ENCODE results near the gene PDE2A. TPM values are rescaled to one million over a fixed set of nuclear protein-coding genes. Genes with fewer than 3 reads are reported as not detected.

PDE2A gene
- total and polyA plus RNA-seq, 10 of the 15 experiments (the other 5 are each of a cell fraction or from before 2014, with no cell fraction given): 0.06 to 0.15 (median 0.11) TPM; not detected in 6

GRCh38 chr11:72551571-72551970 is 122.7 kb downstream of the PDE2A start (continued):
- TF ChIP-seq IKZF2 (IDR thresholded peaks at IDR 0.05) (no peak), IKZF1 (conservative IDR thresholded peaks at IDR 0.05) (no peak), HDAC6 (IDR thresholded peaks at IDR 0.05; ENCODE audit: unreplicated experiment) (no peak)
- TF ChIP-seq, protein P1, sequence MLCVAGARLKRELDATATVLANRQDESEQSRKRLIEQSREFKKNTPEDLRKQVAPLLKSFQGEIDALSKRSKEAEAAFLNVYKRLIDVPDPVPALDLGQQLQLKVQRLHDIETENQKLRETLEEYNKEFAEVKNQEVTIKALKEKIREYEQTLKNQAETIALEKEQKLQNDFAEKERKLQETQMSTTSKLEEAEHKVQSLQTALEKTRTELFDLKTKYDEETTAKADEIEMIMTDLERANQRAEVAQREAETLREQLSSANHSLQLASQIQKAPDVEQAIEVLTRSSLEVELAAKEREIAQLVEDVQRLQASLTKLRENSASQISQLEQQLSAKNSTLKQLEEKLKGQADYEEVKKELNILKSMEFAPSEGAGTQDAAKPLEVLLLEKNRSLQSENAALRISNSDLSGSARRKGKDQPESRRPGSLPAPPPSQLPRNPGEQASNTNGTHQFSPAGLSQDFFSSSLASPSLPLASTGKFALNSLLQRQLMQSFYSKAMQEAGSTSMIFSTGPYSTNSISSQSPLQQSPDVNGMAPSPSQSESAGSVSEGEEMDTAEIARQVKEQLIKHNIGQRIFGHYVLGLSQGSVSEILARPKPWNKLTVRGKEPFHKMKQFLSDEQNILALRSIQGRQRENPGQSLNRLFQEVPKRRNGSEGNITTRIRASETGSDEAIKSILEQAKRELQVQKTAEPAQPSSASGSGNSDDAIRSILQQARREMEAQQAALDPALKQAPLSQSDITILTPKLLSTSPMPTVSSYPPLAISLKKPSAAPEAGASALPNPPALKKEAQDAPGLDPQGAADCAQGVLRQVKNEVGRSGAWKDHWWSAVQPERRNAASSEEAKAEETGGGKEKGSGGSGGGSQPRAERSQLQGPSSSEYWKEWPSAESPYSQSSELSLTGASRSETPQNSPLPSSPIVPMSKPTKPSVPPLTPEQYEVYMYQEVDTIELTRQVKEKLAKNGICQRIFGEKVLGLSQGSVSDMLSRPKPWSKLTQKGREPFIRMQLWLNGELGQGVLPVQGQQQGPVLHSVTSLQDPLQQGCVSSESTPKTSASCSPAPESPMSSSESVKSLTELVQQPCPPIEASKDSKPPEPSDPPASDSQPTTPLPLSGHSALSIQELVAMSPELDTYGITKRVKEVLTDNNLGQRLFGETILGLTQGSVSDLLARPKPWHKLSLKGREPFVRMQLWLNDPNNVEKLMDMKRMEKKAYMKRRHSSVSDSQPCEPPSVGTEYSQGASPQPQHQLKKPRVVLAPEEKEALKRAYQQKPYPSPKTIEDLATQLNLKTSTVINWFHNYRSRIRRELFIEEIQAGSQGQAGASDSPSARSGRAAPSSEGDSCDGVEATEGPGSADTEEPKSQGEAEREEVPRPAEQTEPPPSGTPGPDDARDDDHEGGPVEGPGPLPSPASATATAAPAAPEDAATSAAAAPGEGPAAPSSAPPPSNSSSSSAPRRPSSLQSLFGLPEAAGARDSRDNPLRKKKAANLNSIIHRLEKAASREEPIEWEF (IDR thresholded peaks at IDR 0.05; ENCODE audit: insufficient replicate concordance, low read depth, low read length): no peak

DNA sequence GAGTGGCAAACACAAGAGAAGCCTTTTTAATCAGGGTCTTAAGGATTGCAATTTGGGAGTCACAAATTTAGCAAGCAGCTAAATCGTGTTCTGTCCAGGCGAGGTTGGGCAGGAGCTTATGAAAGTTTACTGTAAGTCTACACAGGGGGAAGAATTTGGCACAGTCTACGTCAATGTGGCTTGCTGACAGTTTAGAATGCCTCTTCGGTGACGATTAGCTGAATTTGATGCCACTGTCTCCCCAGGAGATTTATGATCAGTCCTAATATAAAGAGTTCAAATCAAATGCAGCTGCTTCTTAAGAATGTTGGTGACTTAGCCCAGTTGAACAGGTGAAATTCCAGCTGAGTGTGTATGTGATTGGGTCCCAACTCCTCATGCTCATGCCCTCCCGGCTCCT is 125.8 kb downstream of the PDE2A start:
- ATAC-seq (no peak), DNase-seq (ENCODE audit: low read depth, low spot score) (no peak), FAIRE-seq (no peak)
- intact Hi-C loops (cut with micrococcal nuclease; ENCODE audit: unreplicated experiment): no loop called here
- ChIA-PET RAD21 (ENCODE audit: unreplicated experiment) (interaction anchor here (1.3 kb wide), 1 partner anchor 77 kb away, joined by 4 read pairs; no protein-coding TSS in a partner anchor), CTCF (interaction anchor here (0.6 to 2.8 kb wide), 2 partner anchors 56 to 77 kb away, joined by 3 to 14 read pairs; no protein-coding TSS in a partner anchor), SMC1A (ENCODE audit: uncharacterized antibody, unreplicated experiment) (interaction anchor here (1.0 to 1.7 kb wide), 2 partner anchors 10 to 11 kb away, joined by 3 read pairs; no protein-coding TSS in a partner anchor), POLR2A (no interaction called here)
- H3K36me3 ChIP-seq (ENCODE audit: control insufficient read depth in 2 of 2, insufficient read depth in 2 of 2, low read length in 1 of 2): no peaks in the 10 kb centered on the region
- no peaks in the 10 kb centered on the region for H3K79me2 ChIP-seq (ENCODE audit: control insufficient read depth, insufficient read depth, low read length)
- no peak overlapping the region for H3K27ac ChIP-seq (ENCODE audit: control insufficient read depth, insufficient read depth)
- no peak overlapping the region for H3K4me2 ChIP-seq (ENCODE audit: control insufficient read depth, insufficient read depth)
- no peak overlapping the region for H2AFZ ChIP-seq (ENCODE audit: control insufficient read depth, low read depth, low read length)
- 51% methylated on average over 6 of the region's 6 CpGs for WGBS (ENCODE audit: insufficient coverage, insufficient replicate concordance, low lambda C conversion rate, missing lambda C conversion rate)
- BruUV-seq (replicated peaks): no TSS peak
- H3K4me3 ChIP-seq: no peak overlapping the region
- no peaks in the 10 kb centered on the region for H3K4me1 ChIP-seq (ENCODE audit: control insufficient read depth, insufficient read depth, low read length)
- H3K9me3 ChIP-seq (replicated peaks; ENCODE audit: control insufficient read depth, insufficient read depth, low read length): no peaks in the 10 kb centered on the region
- no peak overlapping the region for H3K9ac ChIP-seq (ENCODE audit: control insufficient read depth, insufficient read depth, low read length)
- in situ Hi-C loops (cut with MboI): no loop called here
- H4K20me1 ChIP-seq (ENCODE audit: control insufficient read depth, insufficient read depth): no peaks in the 10 kb centered on the region
- no peaks in the 10 kb centered on the region; a peak in 1 of 4 replicates for H3K27me3 ChIP-seq (replicated peaks in 1 of 2; ENCODE audit: control insufficient read depth in 2 of 2, insufficient read depth in 2 of 2, low read length in 1 of 2)
- TF ChIP-seq CBX5 (IDR thresholded peaks at IDR 0.05; ENCODE audit: low read depth): no peak
- no peak for TF ChIP-seq NFIC (IDR thresholded peaks at IDR 0.05; ENCODE audit: low read depth, low read length)
- no peak for TF ChIP-seq USF1 (IDR thresholded peaks at IDR 0.05; ENCODE audit: borderline replicate concordance, extremely low read length, insufficient read depth, low read depth, low read length)
- no peak for TF ChIP-seq PAX8 (IDR thresholded peaks at IDR 0.05)
- no peak for TF ChIP-seq TBL1XR1 (IDR thresholded peaks at IDR 0.05; ENCODE audit: low read depth, low read length)
- TF ChIP-seq MEF2A (IDR thresholded peaks at IDR 0.05; ENCODE audit: insufficient read depth, low read depth, low read length): no peak
- TF ChIP-seq FOXK2 (IDR thresholded peaks at IDR 0.05): no peak
- no peak for TF ChIP-seq MXI1 (IDR thresholded peaks at IDR 0.05; ENCODE audit: low read depth, low read length)
- TF ChIP-seq SIX5 (IDR thresholded peaks at IDR 0.05; ENCODE audit: low read depth, low read length, severe bottlenecking): no peak
- no peak for TF ChIP-seq ZSCAN29 (IDR thresholded peaks at IDR 0.05)
- TF ChIP-seq ESRRA (IDR thresholded peaks at IDR 0.05; ENCODE audit: low read length): no peak
- no peak for TF ChIP-seq BMI1 (IDR thresholded peaks at IDR 0.05; ENCODE audit: borderline replicate concordance)
- no peak for TF ChIP-seq YY1 (IDR thresholded peaks at IDR 0.05; ENCODE audit: low read depth, low read length)
